Dendritic cell treated with granulocyte-macrophage colony-stimulating factor and Interleukin-4, amounts not matched to agents 40 ng/mL and 50 ng/mL, for 4 days (primary cell): ENCODE results near the gene PCDHGC4.

Experiments
- H3K27ac Mint-ChIP-seq: one replicate; pipeline ENCODE4 v1.8.0; 2022; ENCODE audit warnings: mild to moderate bottlenecking, mixed read lengths
- H3K27me3 Mint-ChIP-seq: one replicate; pipeline ENCODE4 v1.8.0; 2022; ENCODE audit warnings: mild to moderate bottlenecking, mixed read lengths
- H3K36me3 Mint-ChIP-seq: one replicate; pipeline ENCODE4 v1.8.0; 2022; ENCODE audit warnings: low read depth, mixed read lengths
- H3K4me1 Mint-ChIP-seq: one replicate; pipeline ENCODE4 v1.8.0; 2022; ENCODE audit warnings: low read depth, mixed read lengths
- H3K4me3 Mint-ChIP-seq: one replicate; pipeline ENCODE4 v1.8.0; 2022; ENCODE audit warnings: mild to moderate bottlenecking, moderate library complexity, mixed read lengths
- H3K9me3 Mint-ChIP-seq: one replicate; pipeline ENCODE4 v1.8.0; 2022; ENCODE audit warnings: mixed read lengths
- intact Hi-C: fragments of 100-400 bp; cut with micrococcal nuclease; formaldehyde crosslinking; loops from one replicate; pipeline ENCODE4 v1.15.0; 2022

The PCDHGC4 gene

DNA sequence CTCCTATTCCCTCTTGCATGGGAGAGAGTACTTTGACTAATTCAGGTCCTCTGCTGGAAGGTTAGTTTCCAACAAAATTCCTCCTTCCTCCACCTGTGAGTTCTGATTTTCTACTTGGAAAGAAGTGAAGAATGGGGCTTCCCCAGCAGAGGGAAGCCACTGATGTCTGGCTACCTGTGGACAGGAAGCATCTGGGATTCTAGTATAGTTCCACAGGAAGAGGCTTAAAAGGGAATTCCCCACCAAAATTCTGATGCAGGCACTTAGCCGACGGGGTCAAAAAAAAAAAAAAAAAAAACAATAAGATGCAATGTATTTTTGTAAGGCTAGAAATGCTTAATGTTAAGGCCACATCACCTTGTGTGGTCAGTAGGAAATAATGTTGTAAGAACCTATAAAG lies 37.5 kb downstream of the PCDHGC4 start:
- no peaks in the 10 kb centered on the region for H3K9me3 Mint-ChIP-seq
- peaks cover 58% of the 10 kb centered on the region for H3K4me1 Mint-ChIP-seq
- intact Hi-C loops: loop anchor here (5.0 kb wide), 1 partner anchor 35 kb away; no protein-coding TSS in a partner anchor
- peaks cover 54% of the 10 kb centered on the region for H3K36me3 Mint-ChIP-seq
- no peak overlapping the region for H3K4me3 Mint-ChIP-seq
- no peaks in the 10 kb centered on the region for H3K27me3 Mint-ChIP-seq
- H3K27ac Mint-ChIP-seq: no peak overlapping the region

DNA sequence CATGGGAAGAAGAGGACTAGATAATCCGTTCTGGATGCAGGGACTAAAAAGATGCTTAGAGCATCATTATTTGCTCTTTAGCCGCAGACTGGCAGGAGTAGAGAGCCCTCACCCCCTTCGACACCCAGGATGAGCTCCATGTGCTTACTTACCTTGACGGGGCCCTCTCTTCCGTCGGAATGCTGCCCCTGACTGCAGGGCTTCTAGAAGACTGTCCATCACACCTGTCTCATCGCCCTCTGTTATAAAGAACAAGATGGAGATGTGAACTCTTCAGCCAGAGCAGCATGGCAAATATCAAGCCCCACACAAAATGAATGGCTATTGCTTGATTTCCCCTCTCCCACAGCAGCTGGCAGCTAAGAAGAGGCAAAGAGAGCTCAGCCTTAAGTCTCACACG lies 39.2 kb downstream of the PCDHGC4 start:
- no peaks in the 10 kb centered on the region for H3K27me3 Mint-ChIP-seq
- H3K4me3 Mint-ChIP-seq: no peak overlapping the region
- no peaks in the 10 kb centered on the region for H3K9me3 Mint-ChIP-seq
- H3K36me3 Mint-ChIP-seq: peaks cover 37% of the 10 kb centered on the region
- H3K4me1 Mint-ChIP-seq: peaks cover 44% of the 10 kb centered on the region
- H3K27ac Mint-ChIP-seq: no peak overlapping the region
- intact Hi-C loops: loop anchor here (2.0 to 5.0 kb wide), 2 partner anchors 33 to 103 kb away; partner anchors contain the start of gene PCDHGA11

DNA sequence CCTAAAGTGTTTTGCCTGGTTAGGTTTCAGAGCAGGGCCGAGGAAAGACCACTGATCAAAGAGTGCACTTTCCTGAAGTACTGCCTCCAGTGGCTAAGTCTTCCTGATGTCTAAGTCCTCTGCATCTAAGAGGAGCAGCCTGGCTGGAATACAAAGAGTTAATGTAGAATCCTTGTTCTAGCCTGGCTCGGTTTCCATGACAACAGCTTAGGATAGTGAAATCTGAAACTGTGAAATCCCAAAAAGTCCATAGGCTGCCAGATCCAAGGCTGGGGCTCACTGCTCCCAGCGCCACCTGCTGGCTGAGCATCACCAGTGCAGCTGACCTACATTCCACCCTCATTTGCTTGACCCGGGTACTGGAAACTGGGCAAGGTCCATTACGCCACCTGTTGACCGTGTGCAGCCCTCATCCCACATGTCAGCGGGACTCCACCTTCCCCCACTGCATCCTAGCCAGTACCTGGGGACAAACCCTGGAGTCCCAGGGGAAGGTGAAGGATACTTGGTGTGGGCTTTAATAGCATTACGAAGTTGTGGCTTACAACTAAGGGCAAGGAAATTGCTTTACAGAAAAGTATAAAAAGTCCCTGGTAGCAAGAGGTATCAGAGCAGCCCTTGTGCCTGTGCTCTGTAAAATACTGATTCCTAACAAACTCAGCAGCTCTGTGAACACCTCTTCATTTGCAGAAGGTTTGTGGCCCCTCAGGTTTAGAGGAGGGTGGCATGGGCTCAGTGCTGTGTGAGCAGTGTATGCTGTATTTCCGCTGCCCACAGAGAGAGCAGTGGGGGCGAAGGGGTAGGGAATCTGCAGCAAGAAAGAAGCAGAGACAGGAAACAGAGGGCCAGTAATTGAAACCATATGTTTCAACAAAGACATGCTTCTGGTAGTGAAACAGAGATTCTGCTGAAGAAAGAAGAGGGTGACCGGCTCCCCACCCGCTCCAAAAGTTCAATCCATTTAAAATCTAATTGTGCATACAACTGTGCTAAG lies 40.1 kb downstream of the PCDHGC4 start:
- H3K27me3 Mint-ChIP-seq: no peaks in the 10 kb centered on the region

DNA sequence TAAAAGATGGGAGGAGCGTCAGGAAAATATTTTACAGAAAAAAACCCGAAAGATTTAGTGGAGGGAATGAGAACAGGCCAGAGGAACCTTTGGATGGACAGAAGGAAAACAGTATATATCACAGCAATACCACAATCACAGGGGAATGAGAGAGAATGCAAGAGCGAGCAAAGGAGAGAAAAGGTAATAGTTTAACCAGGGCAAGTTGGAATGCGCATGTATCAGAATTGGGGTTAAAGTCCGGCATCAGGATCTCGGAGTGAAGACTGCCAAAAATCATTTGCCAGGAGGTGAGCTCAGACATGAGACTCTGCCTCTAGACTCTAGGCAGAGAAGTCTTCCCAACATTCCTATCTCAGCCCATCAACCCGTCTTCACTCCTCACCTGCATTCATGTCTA lies 40.8 kb downstream of the PCDHGC4 start:
- H3K27ac Mint-ChIP-seq: no peak overlapping the region
- H3K4me1 Mint-ChIP-seq: peaks cover 27% of the 10 kb centered on the region
- H3K9me3 Mint-ChIP-seq: no peaks in the 10 kb centered on the region
- intact Hi-C loops: loop anchor here (2.0 kb wide), 1 partner anchor 105 kb away; the partner anchor contains the start of gene PCDHGA11
- no peaks in the 10 kb centered on the region for H3K27me3 Mint-ChIP-seq
- H3K36me3 Mint-ChIP-seq: peaks cover 20% of the 10 kb centered on the region
- H3K4me3 Mint-ChIP-seq: no peak overlapping the region

More for the DNA sequence above, 40.1 kb downstream of the PCDHGC4 start:
- Mint-ChIP-seq H3K4me1 (peaks cover 35% of the 10 kb centered on the region), H3K9me3 (no peaks in the 10 kb centered on the region), H3K27ac (no peak overlapping the region), H3K36me3 (peaks cover 28% of the 10 kb centered on the region), H3K4me3 (no peak overlapping the region)
- intact Hi-C loops: loop anchor here (2.0 to 5.0 kb wide), 2 partner anchors 32 to 104 kb away; partner anchors contain the start of gene PCDHGA11

DNA sequence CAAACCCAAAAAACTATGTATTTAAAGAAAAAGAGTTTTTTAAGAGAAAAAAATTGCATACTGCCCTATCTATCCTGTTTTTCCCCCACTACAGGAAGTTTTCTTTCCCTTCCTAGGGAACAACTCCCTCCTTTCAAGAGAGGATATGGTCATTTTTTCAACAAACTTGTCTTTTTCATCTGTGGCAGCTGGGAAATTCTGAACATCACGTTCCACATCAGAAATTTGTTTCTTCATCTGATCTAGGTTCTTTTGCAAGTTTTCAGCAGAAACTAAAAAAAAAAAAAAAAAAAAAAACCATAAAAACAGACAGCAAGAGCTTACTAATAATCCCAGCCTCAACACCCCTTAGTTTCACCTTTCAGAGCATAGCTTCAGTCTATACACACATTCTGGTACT lies 42.6 kb downstream of the PCDHGC4 start:
- Mint-ChIP-seq H3K36me3 (peaks cover 3% of the 10 kb centered on the region), H3K4me1 (peaks cover 9% of the 10 kb centered on the region), H3K4me3 (no peak overlapping the region), H3K27ac (no peak overlapping the region), H3K27me3 (no peaks in the 10 kb centered on the region), H3K9me3 (no peaks in the 10 kb centered on the region)
- intact Hi-C loops: no loop called here

DNA sequence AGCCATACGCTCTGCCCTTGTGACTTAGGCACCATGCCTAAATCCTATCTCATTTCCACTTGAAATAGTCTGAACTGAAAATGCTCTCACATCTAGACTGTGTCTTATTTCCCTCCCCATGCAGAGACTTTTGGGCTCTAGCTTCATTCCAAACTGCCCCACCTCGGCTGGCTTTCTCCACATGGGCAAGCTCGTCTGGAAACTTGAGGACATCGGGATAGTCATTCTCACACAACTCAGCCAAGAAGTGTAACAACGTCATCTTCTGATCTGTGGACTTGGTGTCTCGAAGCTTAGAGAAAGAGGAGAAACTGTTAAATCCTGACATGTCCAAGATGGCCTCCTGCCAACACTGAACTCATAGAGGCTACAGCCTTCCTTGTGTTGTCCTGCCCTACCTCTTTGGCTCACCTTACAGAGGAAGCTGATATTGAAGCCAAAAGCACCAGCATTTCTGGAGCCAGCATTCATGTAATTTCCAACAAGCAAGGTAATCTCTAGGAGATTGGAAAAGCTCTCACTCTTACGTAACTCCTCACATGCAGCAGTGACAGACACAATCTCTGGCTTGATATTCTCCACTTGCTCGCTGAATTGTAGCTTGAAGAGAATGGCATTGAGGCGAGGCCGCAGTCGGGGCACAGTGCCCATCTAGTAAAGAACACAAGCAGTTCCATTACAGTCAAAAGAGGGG lies 43.6 kb downstream of the PCDHGC4 start:
- Mint-ChIP-seq H3K36me3 (no peaks in the 10 kb centered on the region), H3K4me1 (no peaks in the 10 kb centered on the region), H3K9me3 (no peaks in the 10 kb centered on the region), H3K27ac (no peak overlapping the region), H3K27me3 (no peaks in the 10 kb centered on the region), H3K4me3 (no peak overlapping the region)
- intact Hi-C loops: no loop called here

DNA sequence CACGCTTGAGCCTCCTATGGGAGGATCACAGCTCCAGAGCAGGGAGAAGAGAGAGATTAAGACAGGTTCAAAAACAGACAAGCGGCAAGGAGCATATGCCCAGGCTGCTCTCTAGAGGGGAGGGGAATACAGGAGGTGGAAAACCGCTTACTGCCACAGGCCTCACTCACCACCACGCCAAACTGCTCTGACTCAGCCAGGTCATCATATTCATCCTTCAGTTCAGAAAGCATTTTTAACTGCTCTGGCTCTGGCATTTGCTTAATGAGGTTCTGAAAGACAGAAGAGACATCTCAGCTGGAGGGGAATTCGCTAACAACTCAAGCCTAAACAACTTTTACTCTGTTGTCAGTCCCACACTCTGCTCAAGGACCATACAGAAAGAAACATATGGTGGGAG lies 44.2 kb downstream of the PCDHGC4 start:
- Mint-ChIP-seq H3K27ac (no peak overlapping the region), H3K36me3 (peaks cover 4% of the 10 kb centered on the region), H3K4me1 (no peaks in the 10 kb centered on the region), H3K27me3 (no peaks in the 10 kb centered on the region), H3K4me3 (no peak overlapping the region), H3K9me3 (no peaks in the 10 kb centered on the region)
- intact Hi-C loops: no loop called here

DNA sequence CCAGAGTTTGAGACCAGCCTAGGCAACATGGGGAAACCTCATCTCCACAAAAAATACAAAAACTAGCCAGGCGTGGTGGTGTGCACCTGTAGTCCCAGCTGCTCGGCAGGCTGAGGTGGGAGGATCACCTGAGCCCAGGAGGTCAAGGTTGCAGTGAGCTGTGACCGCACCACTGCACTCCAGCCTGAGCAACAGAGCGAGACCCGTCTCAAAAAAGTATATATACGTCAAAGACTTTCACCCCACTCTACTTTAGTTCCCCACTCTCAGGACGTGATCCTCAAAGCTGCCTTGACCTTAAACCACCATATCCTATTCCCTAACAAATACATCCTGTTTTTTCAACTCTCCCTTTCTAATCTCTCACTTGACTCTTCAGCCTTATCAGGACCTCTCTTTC lies 45.0 kb downstream of the PCDHGC4 start:
- Mint-ChIP-seq H3K27ac (no peak overlapping the region), H3K36me3 (peaks cover 13% of the 10 kb centered on the region), H3K4me1 (no peaks in the 10 kb centered on the region), H3K27me3 (no peaks in the 10 kb centered on the region), H3K4me3 (no peak overlapping the region), H3K9me3 (no peaks in the 10 kb centered on the region)
- intact Hi-C loops: no loop called here

DNA sequence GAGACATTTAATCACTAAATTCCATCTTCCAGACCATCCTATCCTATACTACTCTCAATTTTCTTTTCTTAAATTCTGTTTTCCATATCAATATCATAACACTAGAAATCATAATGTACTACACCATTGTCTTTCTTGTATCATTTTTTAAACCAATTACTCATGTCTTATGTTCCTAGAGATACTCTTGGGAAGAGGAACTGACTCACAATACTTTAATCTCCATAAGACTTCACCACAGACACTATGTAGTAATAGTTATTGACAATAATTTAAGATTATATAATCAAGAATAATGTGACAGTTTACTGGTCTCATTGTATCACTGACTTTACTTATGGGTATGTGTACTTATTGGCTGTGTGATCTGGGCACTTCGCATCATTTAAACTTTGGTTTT lies 47.9 kb downstream of the PCDHGC4 start:
- H3K36me3 Mint-ChIP-seq: peaks cover 41% of the 10 kb centered on the region
- no peak overlapping the region for H3K27ac Mint-ChIP-seq
- H3K4me1 Mint-ChIP-seq: no peaks in the 10 kb centered on the region
- no peak overlapping the region for H3K4me3 Mint-ChIP-seq
- H3K27me3 Mint-ChIP-seq: no peaks in the 10 kb centered on the region
- intact Hi-C loops: no loop called here
- no peaks in the 10 kb centered on the region for H3K9me3 Mint-ChIP-seq

DNA sequence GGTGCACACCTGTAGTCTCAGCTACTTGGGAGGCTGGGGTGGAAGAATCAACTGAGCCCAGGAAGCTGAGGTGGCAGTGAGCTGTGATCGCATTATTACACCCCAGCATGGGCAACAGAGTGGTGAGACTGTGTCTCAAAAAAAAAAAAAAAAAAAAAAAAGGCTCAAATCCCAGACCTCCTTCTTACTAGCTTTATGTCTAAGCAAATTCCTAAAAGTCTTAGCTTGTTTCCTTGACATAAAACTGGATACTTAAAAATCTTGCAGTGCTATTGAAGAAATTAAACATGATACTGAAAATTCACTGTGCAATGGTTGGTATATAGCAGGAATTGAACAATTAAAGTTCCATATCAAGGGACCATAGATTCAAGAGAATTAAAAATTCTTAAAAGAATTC lies 49.1 kb downstream of the PCDHGC4 start:
- Mint-ChIP-seq H3K27ac (no peak overlapping the region), H3K9me3 (no peaks in the 10 kb centered on the region), H3K27me3 (no peaks in the 10 kb centered on the region), H3K36me3 (peaks cover 53% of the 10 kb centered on the region), H3K4me1 (no peaks in the 10 kb centered on the region), H3K4me3 (no peak overlapping the region)
- intact Hi-C loops: no loop called here

DNA sequence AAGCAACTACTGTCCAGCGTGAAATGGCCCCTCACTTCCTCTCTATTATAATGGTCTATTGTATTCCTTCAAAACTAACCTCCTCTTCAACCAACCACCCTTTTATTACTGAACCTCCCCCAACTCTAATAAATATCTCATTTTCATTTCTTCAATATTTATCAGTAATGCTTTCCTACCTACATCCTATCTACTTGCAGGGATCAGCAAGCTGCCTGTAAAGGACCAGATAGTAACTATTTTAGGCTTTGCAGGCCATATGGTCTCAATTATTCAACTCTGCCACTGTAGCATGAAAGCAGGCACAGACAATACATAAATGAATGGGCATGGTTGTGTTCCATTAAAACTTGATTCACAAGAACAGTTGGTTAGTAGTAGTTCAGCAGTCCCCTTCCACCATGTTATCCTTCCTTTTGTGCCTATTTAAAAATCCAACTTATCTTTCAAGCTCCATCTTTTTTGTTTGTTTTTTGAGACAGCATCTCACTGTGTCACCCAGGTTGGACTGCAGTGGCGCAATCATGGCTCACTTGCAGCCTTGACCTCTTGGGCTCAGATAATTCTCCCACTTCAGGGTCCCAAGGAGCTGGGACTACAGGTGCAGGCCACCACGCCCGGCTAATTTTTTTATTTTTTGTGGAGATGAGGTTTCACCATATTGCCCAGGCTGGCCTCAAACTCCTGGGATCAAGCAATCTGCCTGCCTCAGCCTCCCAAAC lies 49.8 kb downstream of the PCDHGC4 start:
- Mint-ChIP-seq H3K36me3 (peaks cover 61% of the 10 kb centered on the region), H3K27ac (no peak overlapping the region), H3K9me3 (no peaks in the 10 kb centered on the region), H3K4me3 (no peak overlapping the region), H3K27me3 (no peaks in the 10 kb centered on the region), H3K4me1 (no peaks in the 10 kb centered on the region)
- intact Hi-C loops: no loop called here
